ENCODE results near the gene GTF2H1. TPM values are rescaled to one million over a fixed set of nuclear protein-coding genes. Genes with fewer than 3 reads are reported as not detected.
"Not testable (repeated sequence)": the region's sequence is repeated elsewhere in the genome, so short reads cannot be mapped to it uniquely, and the experiment has no call there.

The GTF2H1 gene
- polyA plus RNA-seq, 1 of the 3 experiments (the other 2 are of a cell fraction): 31.2 TPM

GRCh38 chr11:18401077-18401476 is 78.7 kb downstream of the GTF2H1 start:
- Histone ChIP-seq H3K79me2 (ENCODE audit: insufficient read depth) (peaks cover 75% of the 10 kb centered on the region), H3F3A (replicated peaks; ENCODE audit: insufficient read depth) (peaks cover 80% of the 10 kb centered on the region), H4K20me1 (ENCODE audit: insufficient read depth) (peaks cover 83% of the 10 kb centered on the region), H3K36me3 (replicated peaks in 1 of 2; ENCODE audit: control insufficient read depth in 1 of 2, insufficient read depth in 2 of 2, low read length in 1 of 2) (peaks cover 73 to 90% of the 10 kb centered on the region in 2 experiments)
- H3K9ac ChIP-seq; H2AFZ ChIP-seq (ENCODE audit: low read depth); H3K4me2 ChIP-seq; H3K27me3 ChIP-seq (ENCODE audit: insufficient read depth); H3K9me2 ChIP-seq; H3K9me3 ChIP-seq; DNase-seq; H3K4me1 ChIP-seq (ENCODE audit: control insufficient read depth in 1 of 2, insufficient read depth in 2 of 2, low read depth in 1 of 2, low read length in 1 of 2); H3K27ac ChIP-seq (ENCODE audit: low read depth in 2 of 2, low read length in 1 of 2); H3K4me3 ChIP-seq (ENCODE audit: low read depth in 2 of 2, low read length in 1 of 2): not testable (repeated sequence)
- CTCF ChIA-PET: interaction anchor here (0.6 kb wide), 1 partner anchor 111 kb away, joined by 3 read pairs; no protein-coding TSS in a partner anchor
- 93% methylated on average over 9 of the region's 9 CpGs for WGBS (ENCODE audit: low lambda C conversion rate)
- POLR2A ChIA-PET: interaction anchor here (0.7 kb wide), 1 partner anchor 211 kb away, joined by 3 read pairs; no protein-coding TSS in a partner anchor

- H3K36me3 ChIP-seq (replicated peaks in 1 of 2; ENCODE audit: control insufficient read depth in 1 of 2, insufficient read depth in 2 of 2, low read length in 1 of 2): peaks cover 71 to 92% of the 10 kb centered on the region in 2 experiments
- H3K4me3 ChIP-seq (ENCODE audit: low read depth in 2 of 2, low read length in 1 of 2): no peak overlapping the region
- no peaks in the 10 kb centered on the region for H3K27me3 ChIP-seq (ENCODE audit: insufficient read depth)
- peaks cover 45% of the 10 kb centered on the region for H3K79me2 ChIP-seq (ENCODE audit: insufficient read depth)
- no peaks in the 10 kb centered on the region for H3K9me3 ChIP-seq
- H3K9ac ChIP-seq: no peak overlapping the region
- no peak overlapping the region for H3K27ac ChIP-seq (ENCODE audit: low read depth in 2 of 2, low read length in 1 of 2)
- no peaks in the 10 kb centered on the region; a peak in 1 of 4 replicates for H3K4me1 ChIP-seq (ENCODE audit: control insufficient read depth in 1 of 2, insufficient read depth in 2 of 2, low read depth in 1 of 2, low read length in 1 of 2)
- ChIA-PET POLR2A (interaction anchor here (1.2 kb wide), 1 partner anchor 9 kb away, joined by 3 read pairs; no protein-coding TSS in a partner anchor), CTCF (no interaction called here)
- DNase-seq: no peak
- H3K4me2 ChIP-seq: no peak overlapping the region
- no peak for TF ChIP-seq MAX (IDR thresholded peaks at IDR 0.05; ENCODE audit: low read depth)
- no peak for TF ChIP-seq EP300 (IDR thresholded peaks at IDR 0.05; ENCODE audit: borderline replicate concordance in 1 of 2, low read depth in 1 of 2, low read length in 1 of 2)
- no peak for TF ChIP-seq JUND (IDR thresholded peaks at IDR 0.05)
- TF ChIP-seq RFX5 (IDR thresholded peaks at IDR 0.05; ENCODE audit: low read length): no peak
- TF ChIP-seq USF1 (IDR thresholded peaks at IDR 0.05; ENCODE audit: borderline replicate concordance, low read depth): no peak
- H4K20me1 ChIP-seq (ENCODE audit: insufficient read depth): peaks cover 74% of the 10 kb centered on the region
- 89% methylated on average over 4 of the region's 4 CpGs for WGBS (ENCODE audit: low lambda C conversion rate)
- H3F3A ChIP-seq (replicated peaks; ENCODE audit: insufficient read depth): peaks cover 90% of the 10 kb centered on the region
- H2AFZ ChIP-seq (ENCODE audit: low read depth): no peak overlapping the region
- H3K9me2 ChIP-seq: no peaks in the 10 kb centered on the region
Observed at GRCh38 chr11:18404062-18404461, 81.7 kb downstream of the GTF2H1 start.

- H3K27me3 ChIP-seq (ENCODE audit: insufficient read depth); POLR2A ChIA-PET; H3K4me1 ChIP-seq (ENCODE audit: control insufficient read depth in 1 of 2, insufficient read depth in 2 of 2, low read depth in 1 of 2, low read length in 1 of 2); H3K4me2 ChIP-seq; H3K9me2 ChIP-seq; H3K9me3 ChIP-seq; H3K9ac ChIP-seq; DNase-seq; H2AFZ ChIP-seq (ENCODE audit: low read depth); CTCF ChIA-PET; H3K4me3 ChIP-seq (ENCODE audit: low read depth in 2 of 2, low read length in 1 of 2): not testable (repeated sequence)
- H3K27ac ChIP-seq (ENCODE audit: low read depth in 2 of 2, low read length in 1 of 2): peak overlapping the region in 1 of 2 experiments; percentile 44; a peak in 2 of 4 replicates
- H3K79me2 ChIP-seq (ENCODE audit: insufficient read depth): peaks cover 17% of the 10 kb centered on the region
- peaks cover 78% of the 10 kb centered on the region for H3F3A ChIP-seq (replicated peaks; ENCODE audit: insufficient read depth)
- H3K36me3 ChIP-seq (replicated peaks in 1 of 2; ENCODE audit: control insufficient read depth in 1 of 2, insufficient read depth in 2 of 2, low read length in 1 of 2): peaks cover 47 to 62% of the 10 kb centered on the region in 2 experiments
- 0 out of 2 replicates have a peak, but pooled peaks have one; percentile 17 for TF ChIP-seq FOSL2 (IDR thresholded peaks at IDR 0.05; ENCODE audit: borderline replicate concordance, low read depth)
- TF ChIP-seq JUND (IDR thresholded peaks at IDR 0.05): peak; percentile 24; the same call in 1 of the 2 replicates
- peaks cover 49% of the 10 kb centered on the region for H4K20me1 ChIP-seq (ENCODE audit: insufficient read depth)
- WGBS (ENCODE audit: low lambda C conversion rate): 78% methylated on average over 3 of the region's 3 CpGs
Observed at GRCh38 chr11:18407400-18407799, 85.0 kb downstream of the GTF2H1 start.

Data from SK-N-SH (cell line).